Measurements from ENCODE around the gene LPCAT2. TPM values are rescaled to one million over a fixed set of nuclear protein-coding genes. Genes with fewer than 3 reads are reported as not detected.
A peak's percentile ranks its signal among the peaks of the same experiment; 100 is the strongest.

Gene LPCAT2
- total and polyA plus RNA-seq, 12 donors = 4.0 to 10.9 (median 7.0) TPM

GRCh38 chr16:55574811-55575210 is 65.9 kb downstream of the LPCAT2 start:
- ATAC-seq = no peak
- TF ChIP-seq, protein P1, sequence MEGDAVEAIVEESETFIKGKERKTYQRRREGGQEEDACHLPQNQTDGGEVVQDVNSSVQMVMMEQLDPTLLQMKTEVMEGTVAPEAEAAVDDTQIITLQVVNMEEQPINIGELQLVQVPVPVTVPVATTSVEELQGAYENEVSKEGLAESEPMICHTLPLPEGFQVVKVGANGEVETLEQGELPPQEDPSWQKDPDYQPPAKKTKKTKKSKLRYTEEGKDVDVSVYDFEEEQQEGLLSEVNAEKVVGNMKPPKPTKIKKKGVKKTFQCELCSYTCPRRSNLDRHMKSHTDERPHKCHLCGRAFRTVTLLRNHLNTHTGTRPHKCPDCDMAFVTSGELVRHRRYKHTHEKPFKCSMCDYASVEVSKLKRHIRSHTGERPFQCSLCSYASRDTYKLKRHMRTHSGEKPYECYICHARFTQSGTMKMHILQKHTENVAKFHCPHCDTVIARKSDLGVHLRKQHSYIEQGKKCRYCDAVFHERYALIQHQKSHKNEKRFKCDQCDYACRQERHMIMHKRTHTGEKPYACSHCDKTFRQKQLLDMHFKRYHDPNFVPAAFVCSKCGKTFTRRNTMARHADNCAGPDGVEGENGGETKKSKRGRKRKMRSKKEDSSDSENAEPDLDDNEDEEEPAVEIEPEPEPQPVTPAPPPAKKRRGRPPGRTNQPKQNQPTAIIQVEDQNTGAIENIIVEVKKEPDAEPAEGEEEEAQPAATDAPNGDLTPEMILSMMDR (IDR thresholded peaks at IDR 0.05) = no peak
- H3K27ac ChIP-seq = peak overlapping the region in 1 of 10 donors; percentile 6
- peaks cover 0 to 25% (median 0%) of the 10 kb centered on the region in 9 donors for H3K4me1 ChIP-seq
- no peaks in the 10 kb centered on the region for H3K27me3 ChIP-seq
- no peaks in the 10 kb centered on the region for H3K9me3 ChIP-seq
- DNase-seq = no peak
- peaks cover 0 to 42% (median 13%) of the 10 kb centered on the region in 9 donors for H3K36me3 ChIP-seq
- intact Hi-C loops (cut with DNase I) = no loop called here
- WGBS, 2 donors = 85 to 88% methylated on average over 2 of the region's 2 CpGs
- H3K4me3 ChIP-seq = no peak overlapping the region

GRCh38 chr16:55575496-55575895 is 66.6 kb downstream of the LPCAT2 start:
- no peaks in the 10 kb centered on the region for H3K27me3 ChIP-seq
- H3K36me3 ChIP-seq = peaks cover 0 to 49% (median 15%) of the 10 kb centered on the region in 9 donors
- intact Hi-C loops (cut with DNase I) = no loop called here
- H3K27ac ChIP-seq = peak overlapping the region in 1 of 10 donors; percentile 6
- no peaks in the 10 kb centered on the region for H3K9me3 ChIP-seq
- TF ChIP-seq, protein P1 (IDR thresholded peaks at IDR 0.05) = no peak
- no peak overlapping the region for H3K4me3 ChIP-seq
- DNase-seq (no peak), ATAC-seq (peak in 2 of 8 donors; percentile 31 to 42)
- WGBS, 2 donors = 68 to 77% methylated on average over 1 of the region's 1 CpG
- H3K4me1 ChIP-seq = peaks cover 0 to 25% (median 0%) of the 10 kb centered on the region in 9 donors

DNA sequence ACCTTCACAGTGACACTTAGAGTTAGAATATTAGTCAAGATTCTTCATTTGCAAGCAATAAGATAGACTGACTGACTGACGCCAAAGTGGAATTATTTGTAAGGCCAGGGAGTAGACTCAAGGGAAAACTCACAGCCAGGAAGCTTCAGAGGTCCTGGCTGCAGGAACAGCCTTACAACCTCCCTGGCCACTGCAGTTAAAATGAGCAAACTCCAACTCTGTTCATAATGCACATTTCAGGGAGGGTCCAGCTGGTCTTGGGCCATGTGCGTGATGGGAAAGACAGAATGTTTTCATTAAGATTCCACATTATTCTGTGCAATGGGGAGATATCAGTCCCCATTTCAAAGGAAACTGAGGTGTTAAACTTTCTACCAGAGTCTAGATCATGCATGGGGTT is 67.5 kb downstream of the LPCAT2 start:
- H3K27me3 ChIP-seq = no peaks in the 10 kb centered on the region
- no peak overlapping the region for H3K4me3 ChIP-seq
- ATAC-seq (peak in 6 of 8 donors; percentile 57 to 89 (median 66)), DNase-seq (peak in 1 of 2 donors; percentile 23)
- H3K9me3 ChIP-seq = no peaks in the 10 kb centered on the region
- 61 to 73% methylated on average over 2 of the region's 2 CpGs for WGBS, 2 donors
- peaks cover 0 to 56% (median 15%) of the 10 kb centered on the region in 9 donors for H3K36me3 ChIP-seq
- peaks cover 0 to 23% (median 0%) of the 10 kb centered on the region in 9 donors for H3K4me1 ChIP-seq
- intact Hi-C loops (cut with DNase I) = no loop called here
- TF ChIP-seq, protein P1 (IDR thresholded peaks at IDR 0.05) = no peak
- H3K27ac ChIP-seq = no peak overlapping the region

DNA sequence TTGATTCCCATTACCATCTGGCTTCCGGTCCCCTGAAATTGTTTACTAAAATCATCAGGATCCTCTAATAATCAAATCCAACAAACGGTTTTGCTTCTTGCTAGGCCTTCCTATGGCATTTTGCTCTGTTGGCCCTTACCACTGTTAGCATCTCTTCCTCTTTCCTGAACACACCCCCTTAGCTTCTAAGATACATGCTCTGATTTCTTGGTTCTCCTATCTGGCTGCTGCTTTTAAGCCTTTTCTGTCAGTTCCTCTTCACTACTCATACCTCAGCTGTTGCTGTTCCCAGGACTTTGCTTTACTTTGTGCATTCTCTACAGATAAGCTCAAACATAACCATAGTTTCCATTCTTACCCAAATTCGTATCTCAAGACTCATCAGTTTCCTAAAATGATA is 69.0 kb downstream of the LPCAT2 start:
- Histone ChIP-seq H3K9me3 (no peaks in the 10 kb centered on the region), H3K4me1 (peaks cover 0 to 23% (median 0%) of the 10 kb centered on the region in 9 donors), H3K27ac (no peak overlapping the region), H3K27me3 (no peaks in the 10 kb centered on the region), H3K4me3 (no peak overlapping the region), H3K36me3 (peaks cover 0 to 69% (median 15%) of the 10 kb centered on the region in 9 donors)
- TF ChIP-seq, protein P1 (IDR thresholded peaks at IDR 0.05) = no peak
- no peak for ATAC-seq
- WGBS, 2 donors = 81 to 85% methylated on average over 3 of the region's 3 CpGs
- DNase-seq = no peak
- intact Hi-C loops (cut with DNase I) = no loop called here
